Activated CD8-positive, alpha-beta memory T cell treated with anti-CD3 and anti-CD28 coated beads for 36 hours (primary cell): ENCODE measurements around the gene FOLR2. TPM values are rescaled to one million over a fixed set of nuclear protein-coding genes. Genes with fewer than 3 reads are reported as not detected.

Source experiments
- CTCF ChIA-PET: fragments of 350-600 bp; sonication (Branson Sonifier 250); formaldehyde crosslinking; loops from one replicate; lab custom pipeline; 2021; ENCODE audit warnings: antibody characterized with exemption; lab: Charles Lee
- POLR2A ChIA-PET: fragments of 350-600 bp; sonication (Branson Sonifier 250); formaldehyde crosslinking; loops from one replicate; lab custom pipeline; 2021; ENCODE audit warnings: antibody characterized with exemption; lab: Charles Lee
- total RNA-seq, 2 experiments: library from RNA; stranded (reverse); gene quantifications; one replicate each; pipeline ENCODE4 v1.2.3, GENCODE V29; 2021

FOLR2 gene
- total RNA-seq, 2 experiments from 2014 or later = not detected

GRCh38 chr11:72227316-72228228, 11.0 kb downstream of the FOLR2 start:
- ChIA-PET POLR2A (no interaction called here), CTCF (interaction anchor here (0.9 to 2.6 kb wide), 2 partner anchors 10 to 11 kb away, joined by 4 to 10 read pairs; no protein-coding TSS in a partner anchor)

GRCh38 chr11:72228229-72228843, 11.7 kb downstream of the FOLR2 start:
- ChIA-PET CTCF (interaction anchor here (0.7 to 2.6 kb wide), 2 partner anchors 10 to 62 kb away, joined by 3 to 10 read pairs; no protein-coding TSS in a partner anchor), POLR2A (interaction anchor here (0.7 kb wide), 1 partner anchor 15 kb away, joined by 4 read pairs; no protein-coding TSS in a partner anchor)

- CTCF ChIA-PET = interaction anchor here (0.7 to 2.6 kb wide), 2 partner anchors 9 to 62 kb away, joined by 3 to 10 read pairs; no protein-coding TSS in a partner anchor
- POLR2A ChIA-PET = interaction anchor here (0.7 kb wide), 1 partner anchor 14 kb away, joined by 4 read pairs; no protein-coding TSS in a partner anchor
Observed at GRCh38 chr11:72228844-72229231, 12.2 kb downstream of the FOLR2 start.

GRCh38 chr11:72229336-72229924, 12.8 kb downstream of the FOLR2 start:
- POLR2A ChIA-PET = no interaction called here
- CTCF ChIA-PET = interaction anchor here (2.6 kb wide), 1 partner anchor 8 kb away, joined by 10 read pairs; no protein-coding TSS in a partner anchor

- ChIA-PET POLR2A (no interaction called here), CTCF (interaction anchor here (2.6 kb wide), 1 partner anchor 8 kb away, joined by 10 read pairs; no protein-coding TSS in a partner anchor)
Observed at GRCh38 chr11:72229925-72230763, 13.6 kb downstream of the FOLR2 start.

GRCh38 chr11:72230764-72231365, 14.3 kb downstream of the FOLR2 start:
- ChIA-PET CTCF (no interaction called here), POLR2A (no interaction called here)

GRCh38 chr11:72231396-72232259, 15.0 kb downstream of the FOLR2 start:
- CTCF ChIA-PET = no interaction called here
- POLR2A ChIA-PET = no interaction called here

GRCh38 chr11:72232260-72233055, 15.9 kb downstream of the FOLR2 start:
- POLR2A ChIA-PET = no interaction called here

GRCh38 chr11:72233056-72233772, 16.6 kb downstream of the FOLR2 start:
- POLR2A ChIA-PET = no interaction called here
- CTCF ChIA-PET = no interaction called here

More at GRCh38 chr11:72232260-72233055, 15.9 kb downstream of the FOLR2 start:
- CTCF ChIA-PET = no interaction called here

- CTCF ChIA-PET = no interaction called here
- POLR2A ChIA-PET = interaction anchor here (0.7 to 1.4 kb wide), 2 partner anchors 11 to 188 kb away, joined by 3 to 5 read pairs; no protein-coding TSS in a partner anchor
Observed at GRCh38 chr11:72233773-72234513, 17.3 kb downstream of the FOLR2 start.

GRCh38 chr11:72234514-72234830, 17.9 kb downstream of the FOLR2 start:
- CTCF ChIA-PET = no interaction called here
- POLR2A ChIA-PET = interaction anchor here (0.7 to 1.4 kb wide), 2 partner anchors 11 to 189 kb away, joined by 3 to 5 read pairs; no protein-coding TSS in a partner anchor

GRCh38 chr11:72234920-72235319, 18.3 kb downstream of the FOLR2 start:
- ChIA-PET CTCF (no interaction called here), POLR2A (interaction anchor here (1.4 kb wide), 1 partner anchor 12 kb away, joined by 3 read pairs; no protein-coding TSS in a partner anchor)

GRCh38 chr11:72235351-72236057, 18.9 kb downstream of the FOLR2 start:
- POLR2A ChIA-PET = interaction anchor here (1.4 kb wide), 1 partner anchor 12 kb away, joined by 3 read pairs; no protein-coding TSS in a partner anchor
- CTCF ChIA-PET = no interaction called here

- ChIA-PET POLR2A (no interaction called here), CTCF (no interaction called here)
Observed at GRCh38 chr11:72236083-72236697, 19.6 kb downstream of the FOLR2 start.
